Left forelimb (tissue), 1 donor: Measurements from ENCODE around the gene JMJD4.

Source experiments
- DNase-seq: peaks from one replicate; pipeline ENCODE4 v3.0.0-alpha.2; 2018; ENCODE audit warnings: low spot score

JMJD4 gene

DNA sequence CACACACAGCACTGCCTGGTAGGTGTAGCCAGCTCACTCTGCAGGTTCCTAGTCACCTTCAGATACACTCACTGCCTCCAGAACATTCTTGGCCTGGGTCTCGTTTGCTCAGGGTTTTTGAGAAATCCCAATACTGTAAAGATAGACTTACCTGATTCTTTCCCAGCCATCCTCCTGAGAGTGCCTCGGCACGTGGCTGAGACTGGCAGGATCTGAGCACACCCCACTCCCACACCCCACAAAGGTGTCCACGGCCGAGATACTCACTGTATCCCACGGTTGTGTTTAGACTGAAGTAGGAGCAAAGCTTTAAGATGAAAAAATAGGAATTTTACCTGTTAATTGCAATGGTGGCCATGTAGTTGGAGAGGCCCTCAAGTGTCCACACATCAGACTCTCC, 33.5 kb upstream of the JMJD4 start:
- no peak for DNase-seq

- DNase-seq: no peak
Measured at GRCh38 chr1:227768125-227768439, 33.0 kb upstream of the JMJD4 start.

DNA sequence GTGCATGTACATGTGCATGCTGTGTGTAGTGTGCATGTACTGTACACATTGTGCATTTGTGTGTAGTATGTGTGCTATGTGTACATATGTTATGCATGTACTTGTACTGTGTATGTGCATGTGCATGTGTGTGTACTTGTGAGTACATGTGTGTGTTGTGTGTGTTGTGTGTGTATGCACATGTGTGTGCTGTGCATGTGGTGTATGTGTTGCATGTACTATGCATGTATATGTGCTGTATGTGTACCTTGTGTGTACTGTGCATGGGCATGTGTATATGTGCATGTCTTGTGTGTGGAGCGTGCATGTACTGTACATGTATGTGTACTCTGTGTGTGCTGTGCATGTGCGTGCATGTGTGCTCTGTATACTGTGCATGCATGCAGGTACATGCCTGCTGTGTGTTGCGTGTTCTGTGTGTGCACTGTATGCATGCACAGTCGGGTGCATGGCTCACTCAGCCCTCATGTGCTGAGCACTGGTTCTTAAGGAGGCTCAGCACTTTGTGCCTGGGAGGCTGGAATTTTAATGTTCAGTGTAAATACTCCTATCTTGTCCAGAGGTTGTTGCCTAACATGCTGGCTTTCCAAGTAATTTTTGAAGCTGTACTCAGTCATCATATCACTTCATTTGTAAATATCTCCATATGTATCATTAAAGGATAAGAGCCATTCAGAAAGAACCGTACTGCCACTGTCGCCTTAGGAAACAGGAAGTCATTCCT, 32.5 kb upstream of the JMJD4 start:
- DNase-seq: no peak

DNA sequence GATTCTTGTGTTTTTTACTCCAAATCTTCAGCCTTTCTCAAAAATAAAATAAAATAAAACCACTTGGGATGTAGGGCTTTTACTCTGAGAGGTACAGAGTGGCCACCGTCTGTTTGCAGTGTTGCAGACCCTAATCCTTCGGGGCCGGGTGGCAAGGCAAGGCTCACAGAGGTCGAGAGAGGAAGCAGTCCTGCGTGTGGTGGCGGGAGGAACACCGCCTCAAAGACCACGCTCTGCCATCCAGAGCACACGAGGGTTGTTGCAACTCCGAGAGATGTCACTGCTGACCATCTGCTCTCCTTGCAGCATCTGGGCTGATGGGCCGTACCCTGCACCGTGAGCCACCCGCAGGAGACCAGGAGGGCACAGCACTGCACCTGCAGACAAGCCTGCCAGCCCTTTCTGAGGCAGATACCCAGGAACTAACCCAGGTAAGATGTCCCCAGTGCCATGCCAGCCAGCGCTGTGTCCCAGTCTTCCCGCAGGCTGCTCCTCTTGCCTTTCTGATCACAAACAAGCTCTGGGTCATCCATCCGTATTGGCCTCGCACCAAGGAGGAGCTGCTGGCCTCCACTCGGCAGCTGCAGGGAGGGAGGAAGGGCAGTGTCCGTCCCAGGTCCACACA, 31.7 kb upstream of the JMJD4 start:
- DNase-seq: no peak

GRCh38 chr1:227766015-227766634, 31.0 kb upstream of the JMJD4 start:
- DNase-seq: no peak

DNA sequence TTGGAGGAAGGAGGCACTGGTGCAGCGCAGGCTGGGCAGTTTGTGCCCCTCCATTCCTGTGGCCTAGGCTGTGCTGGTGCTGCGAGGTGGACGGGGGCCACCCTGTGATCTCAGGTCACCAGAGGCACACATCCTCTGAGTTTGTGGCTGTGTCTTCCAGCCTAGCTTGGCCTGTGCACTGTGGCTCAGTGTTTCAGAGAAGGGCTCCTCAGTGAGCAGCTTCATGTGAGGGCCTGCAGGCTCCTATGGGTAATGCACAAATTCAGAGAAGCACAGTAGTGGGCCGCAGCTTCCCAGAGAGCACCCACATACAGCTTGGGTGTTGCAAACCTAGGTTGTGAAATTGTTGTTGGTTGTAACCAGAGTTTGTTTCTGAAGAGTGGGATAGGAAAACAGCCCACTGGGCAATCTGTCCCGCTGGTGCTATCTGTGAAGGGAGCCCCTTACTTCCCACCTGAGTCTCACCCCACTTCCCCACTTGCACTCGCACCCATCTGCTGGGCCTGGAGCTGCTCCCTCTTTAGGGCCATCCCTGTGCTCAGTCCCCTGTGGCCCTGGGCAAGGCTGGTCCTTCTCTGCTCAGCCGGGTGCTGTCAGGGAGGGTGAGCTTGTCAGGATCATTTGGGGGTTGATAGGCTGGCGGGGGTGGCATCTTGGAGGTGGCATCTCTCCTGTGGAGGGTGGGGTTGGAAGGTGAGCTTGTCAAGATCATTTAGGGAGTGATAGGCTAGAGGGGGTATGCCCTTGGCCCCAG, 30.3 kb upstream of the JMJD4 start:
- DNase-seq: no peak

DNA sequence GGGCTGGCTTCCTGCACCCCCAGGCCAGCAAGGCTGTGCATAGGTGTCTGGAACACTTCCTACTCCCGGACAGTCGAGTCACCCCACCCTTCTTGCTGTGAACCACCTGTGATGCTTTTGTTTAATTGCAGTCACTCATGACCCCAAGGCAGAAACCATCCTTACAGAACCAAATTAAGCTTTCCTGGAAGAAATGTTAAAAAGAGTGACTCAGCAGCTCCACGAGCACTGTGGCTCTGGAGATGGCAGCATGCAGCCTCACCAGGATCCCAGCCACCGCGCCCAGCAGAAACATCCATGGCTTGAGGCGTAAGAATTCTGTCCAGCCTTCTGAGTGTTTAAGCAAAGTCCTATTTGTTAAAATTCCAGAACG, 28.9 kb upstream of the JMJD4 start:
- DNase-seq: no peak

DNA sequence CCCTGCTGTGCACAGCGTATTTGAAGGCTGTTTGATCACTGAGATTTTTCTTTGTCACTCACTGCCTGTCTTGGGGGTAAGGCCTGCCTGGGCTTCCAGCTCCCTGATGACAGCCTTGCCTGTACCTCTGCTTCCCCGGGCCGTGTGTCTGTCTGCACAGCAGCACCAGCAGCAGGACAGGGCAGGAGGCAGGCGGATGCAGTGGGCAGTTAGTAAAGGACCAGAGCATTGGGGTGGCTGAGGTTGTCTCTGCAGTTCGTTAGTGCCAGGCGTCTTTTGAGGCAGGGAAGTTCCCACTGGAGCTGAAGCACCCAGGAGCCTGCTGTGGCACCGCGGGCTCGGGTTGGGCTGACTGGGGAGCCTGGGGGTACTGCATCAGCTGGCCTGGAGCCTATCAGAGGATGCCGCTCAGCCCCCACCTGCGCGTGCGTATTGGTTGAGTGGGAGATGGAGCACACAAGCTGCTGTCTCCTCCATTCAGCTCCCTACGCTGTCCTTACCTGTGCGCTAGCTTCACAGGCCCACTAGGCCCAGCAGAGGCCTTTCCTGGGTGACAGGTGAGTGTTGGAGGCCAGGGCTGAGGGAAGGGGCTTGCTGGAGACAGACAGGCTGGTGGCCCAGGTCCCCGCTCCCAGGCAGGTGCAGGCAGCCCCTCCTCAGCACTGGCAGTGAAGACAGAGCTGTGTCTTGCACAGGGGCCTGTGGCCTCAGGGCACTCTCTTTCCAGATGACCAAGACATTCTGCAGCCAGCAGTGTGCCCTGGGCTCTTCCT, 28.3 kb upstream of the JMJD4 start:
- no peak for DNase-seq

GRCh38 chr1:227762231-227762911, 27.3 kb upstream of the JMJD4 start:
- DNase-seq: peak; percentile 87

- no peak for DNase-seq
Measured at GRCh38 chr1:227761621-227762230, 26.6 kb upstream of the JMJD4 start.

GRCh38 chr1:227760377-227760776, 25.3 kb upstream of the JMJD4 start:
- DNase-seq: no peak

DNA sequence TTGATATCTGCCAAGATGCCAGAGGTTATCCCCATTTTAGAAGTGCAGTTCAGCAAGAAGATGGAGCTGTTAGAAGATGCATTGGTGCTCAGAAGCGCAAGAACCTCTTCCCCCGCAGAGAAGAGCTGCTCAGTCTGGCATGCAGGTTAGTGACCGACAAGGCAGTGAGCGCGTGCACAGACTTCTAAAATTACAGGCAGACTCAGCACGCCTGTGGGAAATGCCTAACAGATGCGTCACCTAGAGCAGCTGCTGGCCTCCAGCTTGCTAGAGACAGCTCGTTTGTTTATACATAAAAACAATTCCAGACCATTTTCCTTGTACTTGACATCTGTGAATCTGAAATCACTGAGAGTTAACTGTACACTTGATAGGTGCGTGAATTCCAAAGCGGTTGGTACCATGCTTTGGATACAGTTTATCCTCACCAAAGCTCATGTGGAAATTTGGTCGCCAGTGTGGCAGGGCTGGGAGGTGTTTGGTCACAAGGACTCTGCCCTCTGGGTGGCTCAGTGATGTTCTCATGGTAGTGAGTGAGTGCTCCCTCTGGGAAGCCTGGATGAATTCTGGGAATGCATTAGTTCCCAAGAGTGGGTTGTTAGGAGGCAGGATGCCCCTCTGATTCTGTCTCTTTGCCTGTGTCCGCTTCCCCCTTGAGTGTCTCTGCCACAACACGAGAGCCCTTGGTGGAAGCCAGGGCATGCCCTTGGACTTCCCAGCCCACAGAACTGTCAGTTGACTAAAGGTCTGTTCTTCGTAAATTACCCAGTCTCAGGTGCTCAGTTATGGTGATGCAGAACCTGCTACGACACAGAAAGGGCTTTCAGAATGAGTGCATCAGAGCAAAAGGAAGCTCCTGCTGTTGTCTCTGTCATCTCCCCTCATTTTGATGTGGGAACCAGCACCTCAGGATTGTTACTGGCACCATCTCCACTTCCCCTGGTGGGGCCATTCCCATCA, 24.5 kb upstream of the JMJD4 start:
- peak; percentile 77 for DNase-seq

- no peak for DNase-seq
Measured at GRCh38 chr1:227758366-227758765, 23.3 kb upstream of the JMJD4 start.

GRCh38 chr1:227757781-227758180, 22.7 kb upstream of the JMJD4 start:
- DNase-seq: no peak

GRCh38 chr1:227756172-227756959, 21.3 kb upstream of the JMJD4 start:
- DNase-seq: no peak

- DNase-seq: no peak
Measured at GRCh38 chr1:227754958-227755357, 19.9 kb upstream of the JMJD4 start.

DNA sequence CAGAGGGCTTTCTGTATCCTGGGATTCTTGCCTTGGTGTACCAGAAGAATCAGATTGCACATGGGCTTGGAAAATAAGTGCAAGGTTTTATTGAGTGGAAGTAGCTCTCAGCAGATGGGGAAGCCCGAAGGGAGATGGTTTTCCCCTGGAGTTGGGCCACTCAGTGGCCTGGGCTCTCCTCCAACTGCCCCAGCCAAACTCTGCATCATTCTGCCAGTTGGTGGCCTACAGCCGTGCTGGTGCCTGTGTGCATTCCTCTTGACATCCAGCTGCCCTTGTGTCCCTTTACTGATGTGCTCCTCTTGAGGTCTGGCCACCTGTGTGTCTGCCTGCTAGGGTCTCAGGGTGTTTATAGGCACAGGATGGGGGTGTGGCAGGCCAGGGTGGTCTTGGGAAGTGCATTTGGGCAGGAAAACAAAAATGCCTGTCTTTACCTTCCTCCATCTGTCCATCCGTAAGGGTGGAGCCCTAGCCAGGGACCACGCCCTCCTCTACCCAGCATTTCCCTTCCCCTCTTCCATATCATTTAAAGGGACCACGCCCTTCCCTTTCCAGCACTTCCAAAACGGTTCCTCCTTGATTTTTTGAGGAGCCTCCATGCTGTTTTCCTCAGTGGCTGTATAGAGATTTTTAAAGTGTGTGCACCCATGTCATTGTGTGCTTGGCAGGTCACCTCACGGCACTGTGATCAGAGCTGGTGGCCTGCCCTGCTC, 19.1 kb upstream of the JMJD4 start:
- DNase-seq: no peak

DNA sequence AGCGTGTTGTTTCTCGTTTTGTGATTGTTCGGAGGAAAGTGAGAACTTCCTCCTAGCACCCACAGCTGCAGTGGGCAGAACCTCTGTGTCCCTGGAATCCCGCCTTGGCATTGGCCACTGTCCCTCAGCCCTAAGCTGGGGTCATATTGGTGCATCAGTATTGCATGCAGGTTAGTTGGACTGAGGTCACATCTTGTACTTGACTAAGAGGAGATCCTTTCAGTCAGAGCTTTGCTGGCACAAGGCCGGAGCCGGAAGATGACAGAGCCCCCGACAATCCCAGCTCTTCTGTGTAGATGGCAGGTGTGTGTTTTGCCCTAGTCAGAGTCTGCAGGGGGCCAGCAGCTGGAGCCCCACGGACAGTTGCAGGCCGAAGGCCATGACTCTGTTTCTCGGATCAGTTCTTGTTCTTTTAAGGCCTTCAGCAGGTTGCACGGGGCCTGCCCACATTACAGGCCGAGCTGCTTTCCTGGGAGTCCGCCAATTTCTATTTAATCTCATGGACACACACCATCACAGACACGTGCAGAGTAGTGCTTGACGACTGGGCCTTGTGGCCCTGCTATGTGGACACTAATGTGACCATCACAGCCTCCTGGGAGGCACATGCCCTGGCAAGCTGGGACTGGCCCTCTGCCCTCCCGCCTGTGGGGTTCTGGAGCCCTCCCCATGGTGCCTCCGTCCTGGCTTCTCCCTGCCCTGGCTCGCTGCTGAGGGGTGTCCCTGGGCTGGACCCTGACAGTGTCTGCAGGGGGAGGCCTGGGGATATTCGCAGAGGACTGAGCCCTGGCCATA, 15.0 kb upstream of the JMJD4 start:
- no peak for DNase-seq
